ENCODE results near the gene DPYSL5. TPM values are rescaled to one million over a fixed set of nuclear protein-coding genes. Genes with fewer than 3 reads are reported as not detected.

The DPYSL5 gene
- total RNA-seq, 1 experiment from 2014 or later, result not detected

GRCh38 chr2:26932974-26933373 is 85.0 kb downstream of the DPYSL5 start:
- ChIA-PET POLR2A (ENCODE audit: unreplicated experiment) (no interaction called here), CTCF (no interaction called here)
- H4K20me1 ChIP-seq (ENCODE audit: low read length), result no peaks in the 10 kb centered on the region
- no peaks in the 10 kb centered on the region for H3F3A ChIP-seq (ENCODE audit: low read length, unreplicated experiment)
- intact Hi-C loops (cut with micrococcal nuclease), result no loop called here
- H3K4me3 ChIP-seq (ENCODE audit: low read length), result no peak overlapping the region
- TF ChIP-seq EZH2 (IDR thresholded peaks at IDR 0.05; ENCODE audit: low read length, unreplicated experiment), result no peak
- no peak for TF ChIP-seq CTCF (conservative IDR thresholded peaks at IDR 0.05; ENCODE audit: low read depth, low read length)
- TF ChIP-seq EZH2phosphoT487 (IDR thresholded peaks at IDR 0.05; ENCODE audit: borderline replicate concordance, low read length), result no peak
- no peak overlapping the region for H3K4me2 ChIP-seq (ENCODE audit: low read length)
- BruUV-seq (replicated peaks), result no TSS peak
- ATAC-seq, result no peak
- no peaks in the 10 kb centered on the region for H3K36me3 ChIP-seq (ENCODE audit: low read depth, low read length)
- no peak for DNase-seq
- no peaks in the 10 kb centered on the region for H3K4me1 ChIP-seq (ENCODE audit: insufficient read depth, low read length)
- peaks cover 20% of the 10 kb centered on the region for H3K27me3 ChIP-seq (ENCODE audit: low read length)
- H3K9ac ChIP-seq (ENCODE audit: low read length), result no peak overlapping the region
- no peaks in the 10 kb centered on the region for H3K9me3 ChIP-seq (ENCODE audit: low read length)
- H2AFZ ChIP-seq (ENCODE audit: low read length), result no peak overlapping the region
- H3K27ac ChIP-seq (ENCODE audit: low read length), result no peak overlapping the region
- H3K79me2 ChIP-seq (ENCODE audit: low read length), result no peaks in the 10 kb centered on the region
- no peaks in the 10 kb centered on the region for H3K9me2 ChIP-seq (replicated peaks; ENCODE audit: low read length)

- CTCF ChIA-PET, result no interaction called here
These were observed 85.8 kb downstream of the DPYSL5 start for GRCh38 chr2:26933431-26934334.

More at GRCh38 chr2:26933431-26934334, 85.8 kb downstream of the DPYSL5 start:
- H2AFZ ChIP-seq (ENCODE audit: low read length), result no peak overlapping the region
- no peak for TF ChIP-seq CTCF (conservative IDR thresholded peaks at IDR 0.05; ENCODE audit: low read depth, low read length)
- TF ChIP-seq EZH2phosphoT487 (IDR thresholded peaks at IDR 0.05; ENCODE audit: borderline replicate concordance, low read length), result no peak
- no peak for TF ChIP-seq EZH2 (IDR thresholded peaks at IDR 0.05; ENCODE audit: low read length, unreplicated experiment)
- H3K79me2 ChIP-seq (ENCODE audit: low read length), result no peaks in the 10 kb centered on the region
- ATAC-seq (no peak), DNase-seq (no peak)
- no peaks in the 10 kb centered on the region for H3K9me3 ChIP-seq (ENCODE audit: low read length)
- H3K36me3 ChIP-seq (ENCODE audit: low read depth, low read length), result no peaks in the 10 kb centered on the region
- intact Hi-C loops (cut with micrococcal nuclease), result no loop called here
- no peak overlapping the region for H3K4me2 ChIP-seq (ENCODE audit: low read length)
- H3K27ac ChIP-seq (ENCODE audit: low read length), result no peak overlapping the region
- no TSS peak for BruUV-seq (replicated peaks)
- H3K9me2 ChIP-seq (replicated peaks; ENCODE audit: low read length), result no peaks in the 10 kb centered on the region
- no peaks in the 10 kb centered on the region for H4K20me1 ChIP-seq (ENCODE audit: low read length)
- H3K4me3 ChIP-seq (ENCODE audit: low read length), result no peak overlapping the region
- POLR2A ChIA-PET (ENCODE audit: unreplicated experiment), result no interaction called here
- no peaks in the 10 kb centered on the region for H3K4me1 ChIP-seq (ENCODE audit: insufficient read depth, low read length)
- H3K27me3 ChIP-seq (ENCODE audit: low read length), result peaks cover 20% of the 10 kb centered on the region
- H3F3A ChIP-seq (ENCODE audit: low read length, unreplicated experiment), result no peaks in the 10 kb centered on the region
- H3K9ac ChIP-seq (ENCODE audit: low read length), result no peak overlapping the region
